ENCODE results near the gene EIF4A3.

The EIF4A3 gene

DNA sequence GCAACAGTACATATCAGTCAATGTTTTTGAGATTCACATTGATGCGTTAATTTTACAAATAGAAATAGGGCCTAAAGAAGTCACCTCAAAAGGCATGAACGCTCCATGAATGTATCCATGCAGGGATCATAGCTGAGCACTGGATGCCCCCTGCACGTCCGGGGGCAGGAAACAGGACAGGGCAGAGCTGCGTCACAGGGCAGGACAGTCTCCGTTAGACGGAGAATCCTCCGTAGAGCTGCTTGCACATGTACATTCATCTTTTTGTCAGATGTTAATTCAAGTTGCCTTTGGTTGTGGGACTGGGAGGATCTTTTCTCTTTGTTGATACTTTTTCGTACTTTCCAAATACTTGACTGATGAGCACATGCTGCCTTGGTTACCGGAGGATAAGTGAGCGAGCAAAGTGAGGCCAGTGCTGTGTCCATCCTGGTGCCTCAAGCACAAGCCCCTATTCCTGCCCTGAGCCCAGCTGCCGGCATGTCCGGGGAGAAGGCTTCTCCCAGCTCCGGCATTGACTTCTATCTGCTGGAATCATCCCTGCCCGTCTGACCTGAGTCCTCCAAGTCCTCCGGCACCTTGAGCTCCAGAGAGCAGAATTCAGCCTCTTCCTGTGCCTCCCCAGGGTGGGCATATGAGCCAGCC lies 30.5 kb downstream of the EIF4A3 start:
- H3K9me3 ChIP-seq (ENCODE audit: control insufficient read depth, low read length) = no peaks in the 10 kb centered on the region
- H3K27ac ChIP-seq (ENCODE audit: insufficient read depth, low read length, poor library complexity, severe bottlenecking) = no peak overlapping the region
- H3K4me3 ChIP-seq (ENCODE audit: insufficient read depth, low read depth, low read length, poor library complexity, severe bottlenecking) = no peak overlapping the region
- no peak for DNase-seq
- H3K4me1 ChIP-seq (ENCODE audit: control insufficient read depth, insufficient read depth, low read length, poor library complexity, severe bottlenecking) = no peaks in the 10 kb centered on the region
- H3K27me3 ChIP-seq (replicated peaks; ENCODE audit: control insufficient read depth, insufficient read depth, low read length, poor library complexity, severe bottlenecking) = no peaks in the 10 kb centered on the region
- no peaks in the 10 kb centered on the region for H3K36me3 ChIP-seq (ENCODE audit: control insufficient read depth, insufficient read depth, low read length)

DNA sequence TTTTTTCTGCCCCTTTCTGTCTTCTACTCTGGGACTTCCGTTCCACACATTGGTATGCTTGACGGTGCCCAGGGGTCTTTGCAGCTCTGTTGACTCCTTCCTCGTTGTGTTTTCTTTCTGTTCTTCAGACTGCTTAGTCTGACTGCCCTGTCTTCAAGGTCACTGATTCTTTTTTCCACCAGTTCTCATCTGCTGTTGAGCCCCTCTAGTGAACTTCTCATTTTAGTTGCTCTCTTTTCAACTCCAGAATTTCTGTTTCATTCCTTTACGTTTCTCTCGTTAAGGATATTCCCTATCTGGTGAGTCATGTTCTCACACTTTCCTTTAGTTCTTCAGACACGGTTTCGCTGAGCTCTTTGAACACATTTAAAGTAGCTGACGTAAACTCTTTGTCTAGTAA lies 31.8 kb downstream of the EIF4A3 start:
- no peaks in the 10 kb centered on the region for H3K4me1 ChIP-seq (ENCODE audit: control insufficient read depth, insufficient read depth, low read length, poor library complexity, severe bottlenecking)
- H3K27me3 ChIP-seq (replicated peaks; ENCODE audit: control insufficient read depth, insufficient read depth, low read length, poor library complexity, severe bottlenecking) = no peaks in the 10 kb centered on the region
- H3K4me3 ChIP-seq (ENCODE audit: insufficient read depth, low read depth, low read length, poor library complexity, severe bottlenecking) = no peak overlapping the region
- H3K27ac ChIP-seq (ENCODE audit: insufficient read depth, low read length, poor library complexity, severe bottlenecking) = no peak overlapping the region
- H3K9me3 ChIP-seq (ENCODE audit: control insufficient read depth, low read length) = no peaks in the 10 kb centered on the region
- no peaks in the 10 kb centered on the region for H3K36me3 ChIP-seq (ENCODE audit: control insufficient read depth, insufficient read depth, low read length)
- no peak for DNase-seq

DNA sequence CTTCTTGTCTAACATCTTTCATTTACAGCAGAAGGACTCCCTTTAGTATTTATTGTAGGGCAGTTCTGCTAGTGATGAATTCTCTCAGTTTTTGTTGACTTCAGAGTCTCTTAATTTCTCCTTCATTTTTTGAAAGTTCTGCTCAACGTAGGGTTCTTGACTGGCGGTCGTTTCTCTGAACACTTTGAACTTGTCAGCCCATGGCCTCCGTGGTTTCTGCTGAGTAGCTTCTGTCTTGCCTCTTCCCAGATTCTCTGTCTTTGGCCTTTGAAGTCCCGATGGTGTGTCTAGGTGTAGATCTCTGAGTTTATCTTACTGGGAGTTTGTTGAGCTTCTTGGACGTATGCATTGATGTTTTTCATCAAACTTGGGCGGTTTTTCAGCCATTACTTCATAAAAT lies 32.2 kb downstream of the EIF4A3 start:
- no peaks in the 10 kb centered on the region for H3K4me1 ChIP-seq (ENCODE audit: control insufficient read depth, insufficient read depth, low read length, poor library complexity, severe bottlenecking)
- H3K36me3 ChIP-seq (ENCODE audit: control insufficient read depth, insufficient read depth, low read length) = no peaks in the 10 kb centered on the region
- H3K27me3 ChIP-seq (replicated peaks; ENCODE audit: control insufficient read depth, insufficient read depth, low read length, poor library complexity, severe bottlenecking) = no peaks in the 10 kb centered on the region
- DNase-seq = no peak
- H3K27ac ChIP-seq (ENCODE audit: insufficient read depth, low read length, poor library complexity, severe bottlenecking) = no peak overlapping the region
- H3K9me3 ChIP-seq (ENCODE audit: control insufficient read depth, low read length) = no peaks in the 10 kb centered on the region
- H3K4me3 ChIP-seq (ENCODE audit: insufficient read depth, low read depth, low read length, poor library complexity, severe bottlenecking) = no peak overlapping the region

DNA sequence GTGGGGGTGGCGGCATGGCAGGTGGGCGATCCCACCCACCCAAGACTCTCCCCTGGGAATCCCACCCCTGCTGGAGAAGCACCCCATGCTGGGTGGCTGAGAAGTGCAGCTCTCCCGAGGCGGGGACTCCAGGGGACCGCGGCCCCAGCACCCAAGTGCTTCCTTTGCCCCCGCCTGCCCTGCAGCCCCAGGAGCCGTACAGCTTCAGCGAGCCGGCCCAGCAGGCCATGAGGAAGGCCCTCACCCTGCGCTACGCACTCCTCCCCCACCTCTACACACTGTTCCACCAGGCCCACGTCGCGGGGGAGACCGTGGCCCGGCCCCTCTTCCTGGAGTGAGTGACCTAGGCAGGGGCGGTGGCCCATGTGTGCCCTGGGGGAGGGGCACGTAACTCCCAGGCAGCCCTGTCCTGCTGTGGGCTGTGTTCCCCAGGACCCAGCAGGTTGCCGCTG lies 33.9 kb downstream of the EIF4A3 start:
- Histone ChIP-seq H3K27ac (ENCODE audit: insufficient read depth, low read length, poor library complexity, severe bottlenecking) (no peak overlapping the region), H3K9me3 (ENCODE audit: control insufficient read depth, low read length) (no peaks in the 10 kb centered on the region), H3K4me1 (ENCODE audit: control insufficient read depth, insufficient read depth, low read length, poor library complexity, severe bottlenecking) (no peaks in the 10 kb centered on the region), H3K27me3 (replicated peaks; ENCODE audit: control insufficient read depth, insufficient read depth, low read length, poor library complexity, severe bottlenecking) (no peaks in the 10 kb centered on the region), H3K4me3 (ENCODE audit: insufficient read depth, low read depth, low read length, poor library complexity, severe bottlenecking) (no peak overlapping the region), H3K36me3 (ENCODE audit: control insufficient read depth, insufficient read depth, low read length) (no peaks in the 10 kb centered on the region)
- no peak for DNase-seq

DNA sequence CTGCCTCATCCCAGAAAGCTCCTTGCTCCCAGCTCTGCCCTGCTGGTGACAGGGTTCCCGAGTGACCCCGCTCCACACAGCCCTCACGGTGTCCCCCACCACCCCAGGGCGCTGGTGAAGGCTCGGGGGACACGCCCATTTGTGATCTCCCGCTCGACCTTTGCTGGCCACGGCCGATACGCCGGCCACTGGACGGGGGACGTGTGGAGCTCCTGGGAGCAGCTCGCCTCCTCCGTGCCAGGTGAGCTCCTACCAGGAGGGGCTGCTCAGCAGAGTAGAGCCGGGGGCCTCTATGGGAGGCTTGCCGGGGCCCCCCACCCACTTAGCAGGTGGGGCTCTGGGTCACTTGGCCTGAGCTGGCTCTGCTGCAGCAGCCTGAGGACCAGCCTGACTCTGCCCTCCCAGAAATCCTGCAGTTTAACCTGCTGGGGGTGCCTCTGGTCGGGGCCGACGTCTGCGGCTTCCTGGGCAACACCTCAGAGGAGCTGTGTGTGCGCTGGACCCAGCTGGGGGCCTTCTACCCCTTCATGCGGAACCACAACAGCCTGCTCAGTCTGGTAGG lies 34.4 kb downstream of the EIF4A3 start:
- H3K4me1 ChIP-seq (ENCODE audit: control insufficient read depth, insufficient read depth, low read length, poor library complexity, severe bottlenecking) = no peaks in the 10 kb centered on the region
- no peaks in the 10 kb centered on the region for H3K27me3 ChIP-seq (replicated peaks; ENCODE audit: control insufficient read depth, insufficient read depth, low read length, poor library complexity, severe bottlenecking)
- no peak overlapping the region for H3K27ac ChIP-seq (ENCODE audit: insufficient read depth, low read length, poor library complexity, severe bottlenecking)
- no peaks in the 10 kb centered on the region for H3K36me3 ChIP-seq (ENCODE audit: control insufficient read depth, insufficient read depth, low read length)
- H3K4me3 ChIP-seq (ENCODE audit: insufficient read depth, low read depth, low read length, poor library complexity, severe bottlenecking) = no peak overlapping the region
- DNase-seq = no peak
- H3K9me3 ChIP-seq (ENCODE audit: control insufficient read depth, low read length) = no peaks in the 10 kb centered on the region

DNA sequence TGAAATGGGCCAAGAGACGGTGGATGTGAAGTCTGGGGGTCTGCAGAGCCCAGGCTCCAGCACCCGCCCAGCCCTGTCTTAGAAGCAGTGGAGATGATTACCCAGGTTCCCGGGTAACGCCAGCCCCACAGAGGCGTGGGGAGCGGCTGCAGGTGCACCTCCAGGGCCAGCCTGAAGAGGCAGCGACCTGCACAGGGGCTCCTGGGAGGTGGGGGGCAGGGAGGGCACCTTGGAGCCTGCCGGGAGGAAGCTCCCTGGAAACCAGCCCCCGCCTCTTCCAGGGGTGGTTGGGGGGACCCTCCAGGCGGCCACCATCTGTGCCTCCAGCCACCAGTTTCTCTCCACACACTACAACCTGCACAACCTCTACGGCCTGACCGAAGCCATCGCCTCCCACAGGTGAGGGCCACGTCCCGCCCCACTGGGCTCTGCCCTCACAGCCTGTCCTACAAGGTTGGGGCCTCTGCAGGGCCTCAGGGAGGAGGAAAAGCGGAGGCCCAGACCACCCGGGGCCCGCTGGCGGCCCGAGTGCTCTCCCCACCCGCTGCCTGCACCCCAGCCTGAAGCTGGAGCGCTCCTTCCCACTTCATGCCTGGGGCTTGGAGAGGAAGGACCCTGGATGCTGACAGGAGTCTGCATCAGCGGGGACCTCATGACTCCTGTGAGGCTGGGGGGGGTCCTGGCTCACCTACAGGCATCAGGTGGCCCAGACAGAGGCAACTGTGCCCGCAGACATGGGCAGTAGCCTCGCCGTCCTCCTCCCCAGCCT lies 35.0 kb downstream of the EIF4A3 start:
- H3K27me3 ChIP-seq (replicated peaks; ENCODE audit: control insufficient read depth, insufficient read depth, low read length, poor library complexity, severe bottlenecking) = no peaks in the 10 kb centered on the region
- H3K9me3 ChIP-seq (ENCODE audit: control insufficient read depth, low read length) = no peaks in the 10 kb centered on the region
- H3K36me3 ChIP-seq (ENCODE audit: control insufficient read depth, insufficient read depth, low read length) = no peaks in the 10 kb centered on the region
- no peak overlapping the region for H3K27ac ChIP-seq (ENCODE audit: insufficient read depth, low read length, poor library complexity, severe bottlenecking)
- H3K4me1 ChIP-seq (ENCODE audit: control insufficient read depth, insufficient read depth, low read length, poor library complexity, severe bottlenecking) = no peaks in the 10 kb centered on the region
- no peak for DNase-seq
- H3K4me3 ChIP-seq (ENCODE audit: insufficient read depth, low read depth, low read length, poor library complexity, severe bottlenecking) = no peak overlapping the region

DNA sequence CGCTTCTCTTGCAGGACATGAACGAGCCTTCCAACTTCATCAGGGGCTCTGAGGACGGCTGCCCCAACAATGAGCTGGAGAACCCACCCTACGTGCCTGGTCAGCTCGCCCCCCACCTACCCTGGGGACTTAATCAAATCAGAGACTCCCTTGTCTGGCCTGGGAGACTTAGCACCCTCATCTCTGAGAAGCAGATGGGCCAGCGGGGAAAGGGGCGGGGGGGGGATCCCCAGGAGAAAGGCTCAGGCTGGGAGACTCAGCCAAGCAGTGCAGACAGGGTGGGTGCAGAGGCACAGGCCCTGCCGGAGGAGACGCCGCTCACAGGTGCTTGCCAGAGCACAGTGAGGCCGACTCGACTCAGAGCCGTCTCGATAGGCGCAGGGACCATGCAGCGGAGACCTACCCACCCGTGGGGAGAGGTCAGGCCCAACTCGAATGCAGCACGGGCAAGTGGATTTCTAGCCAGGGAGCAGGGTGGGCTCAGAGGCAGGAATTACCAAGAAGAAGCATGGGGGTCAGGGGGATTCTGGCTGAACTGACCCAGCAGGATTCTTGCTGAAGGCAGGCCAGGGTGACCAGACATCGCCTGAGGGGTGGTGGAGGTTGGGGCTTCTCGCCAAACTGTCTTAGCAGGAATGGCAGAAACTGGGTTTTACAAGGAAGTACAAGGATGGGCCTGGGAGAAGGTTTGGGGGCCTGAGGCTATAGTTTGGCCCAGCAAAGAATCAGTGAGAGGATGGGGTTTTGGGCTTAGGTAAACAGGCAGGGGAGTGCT lies 35.8 kb downstream of the EIF4A3 start:
- H3K27me3 ChIP-seq (replicated peaks; ENCODE audit: control insufficient read depth, insufficient read depth, low read length, poor library complexity, severe bottlenecking) = no peaks in the 10 kb centered on the region
- no peaks in the 10 kb centered on the region for H3K4me1 ChIP-seq (ENCODE audit: control insufficient read depth, insufficient read depth, low read length, poor library complexity, severe bottlenecking)
- H3K9me3 ChIP-seq (ENCODE audit: control insufficient read depth, low read length) = no peaks in the 10 kb centered on the region
- no peaks in the 10 kb centered on the region for H3K36me3 ChIP-seq (ENCODE audit: control insufficient read depth, insufficient read depth, low read length)
- no peak overlapping the region for H3K27ac ChIP-seq (ENCODE audit: insufficient read depth, low read length, poor library complexity, severe bottlenecking)
- DNase-seq = no peak
- H3K4me3 ChIP-seq (ENCODE audit: insufficient read depth, low read depth, low read length, poor library complexity, severe bottlenecking) = no peak overlapping the region

DNA sequence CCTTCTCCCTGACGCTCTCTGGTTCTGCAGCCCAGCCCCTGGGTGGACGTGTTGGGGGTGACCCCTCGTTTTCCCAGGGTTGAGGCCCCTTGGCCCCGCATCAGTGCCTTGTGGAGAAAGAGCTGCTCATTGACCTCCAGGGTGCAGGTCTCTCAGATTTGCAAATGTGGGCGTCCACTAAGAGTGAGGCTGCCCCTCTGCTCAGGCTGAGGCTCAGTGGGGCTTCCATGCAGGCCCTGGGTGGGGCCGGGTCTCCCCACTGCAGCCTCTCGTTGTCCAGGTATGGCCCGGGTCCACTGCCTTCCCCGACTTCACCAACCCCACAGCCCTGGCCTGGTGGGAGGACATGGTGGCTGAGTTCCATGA lies 36.5 kb downstream of the EIF4A3 start:
- no peak for DNase-seq
- Histone ChIP-seq H3K27me3 (replicated peaks; ENCODE audit: control insufficient read depth, insufficient read depth, low read length, poor library complexity, severe bottlenecking) (no peaks in the 10 kb centered on the region), H3K36me3 (ENCODE audit: control insufficient read depth, insufficient read depth, low read length) (no peaks in the 10 kb centered on the region), H3K9me3 (ENCODE audit: control insufficient read depth, low read length) (no peaks in the 10 kb centered on the region), H3K4me1 (ENCODE audit: control insufficient read depth, insufficient read depth, low read length, poor library complexity, severe bottlenecking) (no peaks in the 10 kb centered on the region), H3K27ac (ENCODE audit: insufficient read depth, low read length, poor library complexity, severe bottlenecking) (no peak overlapping the region), H3K4me3 (ENCODE audit: insufficient read depth, low read depth, low read length, poor library complexity, severe bottlenecking) (no peak overlapping the region)

DNA sequence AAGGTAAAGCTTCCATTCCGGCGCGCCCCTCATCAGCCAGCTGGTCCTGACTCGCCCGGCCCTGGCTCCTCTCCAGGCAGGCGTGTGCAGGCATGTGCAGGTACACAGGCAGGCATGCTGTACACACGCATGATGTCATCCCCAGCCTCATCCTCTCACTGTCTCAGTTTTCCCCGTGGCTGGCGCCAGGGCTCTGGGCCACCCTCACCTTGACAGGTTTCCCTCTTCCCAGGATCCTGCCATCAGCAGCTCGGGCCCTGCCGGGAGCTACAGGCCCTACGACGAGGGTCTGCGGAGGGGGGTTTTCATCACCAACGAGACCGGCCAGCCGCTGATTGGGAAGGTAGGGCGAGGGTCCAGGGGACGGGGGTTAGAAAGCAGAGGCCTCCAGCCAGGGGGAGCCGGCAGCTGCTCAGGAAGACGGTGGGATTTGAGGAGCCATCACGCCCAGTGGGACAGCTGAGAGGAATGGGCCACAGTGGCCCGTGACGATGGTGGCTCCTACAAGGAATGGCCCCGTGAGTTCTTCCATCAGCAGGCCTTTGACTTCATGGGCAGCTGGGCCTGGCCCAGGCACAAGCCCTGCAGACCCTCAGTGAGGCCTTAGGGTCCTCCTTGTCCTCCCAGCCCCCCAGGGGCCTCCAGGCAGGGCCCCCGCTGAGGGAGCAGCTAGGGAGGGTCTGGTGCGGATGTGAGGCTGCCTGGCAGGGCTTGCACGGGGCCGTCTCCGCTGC lies 37.0 kb downstream of the EIF4A3 start:
- Histone ChIP-seq H3K36me3 (ENCODE audit: control insufficient read depth, insufficient read depth, low read length) (no peaks in the 10 kb centered on the region), H3K27me3 (replicated peaks; ENCODE audit: control insufficient read depth, insufficient read depth, low read length, poor library complexity, severe bottlenecking) (no peaks in the 10 kb centered on the region), H3K27ac (ENCODE audit: insufficient read depth, low read length, poor library complexity, severe bottlenecking) (no peak overlapping the region), H3K4me1 (ENCODE audit: control insufficient read depth, insufficient read depth, low read length, poor library complexity, severe bottlenecking) (no peaks in the 10 kb centered on the region), H3K9me3 (ENCODE audit: control insufficient read depth, low read length) (no peaks in the 10 kb centered on the region), H3K4me3 (ENCODE audit: insufficient read depth, low read depth, low read length, poor library complexity, severe bottlenecking) (no peak overlapping the region)
- no peak for DNase-seq
